CD8-positive, alpha-beta memory T cell (primary cell): ENCODE measurements around the gene LRP1B. TPM values are rescaled to one million over a fixed set of nuclear protein-coding genes. Genes with fewer than 3 reads are reported as not detected.
"Not testable (repeated sequence)": the region's sequence is repeated elsewhere in the genome, so short reads cannot be mapped to it uniquely, and the experiment has no call there.

Source experiments
- CTCF ChIA-PET: fragments of 350-600 bp; sonication (Branson Sonifier 250); formaldehyde crosslinking; loops from one replicate; lab custom pipeline; 2021; ENCODE audit warnings: antibody characterized with exemption; lab: Charles Lee
- POLR2A ChIA-PET: fragments of 350-600 bp; sonication (Branson Sonifier 250); formaldehyde crosslinking; loops from one replicate; lab custom pipeline; 2021; ENCODE audit warnings: antibody characterized with exemption; lab: Charles Lee
- DNase-seq, 5 donors: peaks; one replicate each; pipeline versions ENCODE4 v3.0.0 to v3.0.0-alpha.2; 2020 to 2022; ENCODE audit warnings: mixed read lengths in 1 of 5
- H3K27ac ChIP-seq: one replicate; pipeline ENCODE4 v1.7.0; 2013; ENCODE audit warnings: low read depth, mild to moderate bottlenecking, low read length, moderate library complexity
- H3K27me3 ChIP-seq: 2 replicates; pipeline ENCODE4 v1.7.0; 2013; ENCODE audit warnings: low read length, mild to moderate bottlenecking; ENCODE audit not compliant: insufficient read depth, poor library complexity, severe bottlenecking
- H3K36me3 ChIP-seq: 2 replicates; pipeline ENCODE4 v1.7.0; 2013; ENCODE audit warnings: mild to moderate bottlenecking, low read length, moderate library complexity; ENCODE audit not compliant: insufficient read depth
- H3K4me1 ChIP-seq: 2 replicates; pipeline ENCODE4 v1.7.0; 2013; ENCODE audit warnings: mild to moderate bottlenecking, low read length, moderate library complexity; ENCODE audit not compliant: insufficient read depth
- H3K4me3 ChIP-seq: 2 replicates; pipeline ENCODE4 v1.7.0; 2013; ENCODE audit warnings: mild to moderate bottlenecking, low read length
- H3K9me3 ChIP-seq: 2 replicates; pipeline ENCODE4 v1.7.0; 2013; ENCODE audit warnings: mild to moderate bottlenecking, low read length
- H3K27ac Mint-ChIP-seq, 8 donors: one replicate each; pipeline ENCODE4 v1.8.0; 2020 to 2021; ENCODE audit warnings: mixed read lengths in 8 of 8, mild to moderate bottlenecking in 6 of 8, inconsistent platforms in 3 of 8, moderate library complexity in 3 of 8
- H3K27me3 Mint-ChIP-seq, 2 donors: one replicate each; pipeline ENCODE4 v1.8.0; 2020 to 2021; ENCODE audit warnings: mixed read lengths in 2 of 2, mild to moderate bottlenecking in 1 of 2, moderate library complexity in 1 of 2
- H3K36me3 Mint-ChIP-seq, 3 donors: one replicate each; pipeline ENCODE4 v1.8.0; 2020 to 2021; ENCODE audit warnings: mixed read lengths in 3 of 3, inconsistent platforms in 1 of 3, mild to moderate bottlenecking in 1 of 3
- H3K4me1 Mint-ChIP-seq, 3 donors: one replicate each; pipeline ENCODE4 v1.8.0; 2020 to 2021; ENCODE audit warnings: mixed read lengths in 3 of 3, inconsistent platforms in 1 of 3, mild to moderate bottlenecking in 1 of 3
- H3K4me3 Mint-ChIP-seq, 7 donors: one replicate each; pipeline ENCODE4 v1.8.0; 2020 to 2021; ENCODE audit warnings: mixed read lengths in 7 of 7, mild to moderate bottlenecking in 6 of 7, moderate library complexity in 4 of 7, inconsistent platforms in 2 of 7
- H3K9me3 Mint-ChIP-seq, 5 donors: one replicate each; pipeline ENCODE4 v1.8.0; 2020 to 2022; ENCODE audit warnings: mixed read lengths in 5 of 5, mild to moderate bottlenecking in 3 of 5, moderate library complexity in 2 of 5, inconsistent platforms in 1 of 5
- polyA plus RNA-seq: library from polyadenylated mRNA; unstranded; fragments of 300-500 nt; fragmentation: Illumina TruSeq; gene quantifications from one replicate; pipeline ENCODE4 v1.2.3, GENCODE V29; 2021
- total RNA-seq, 2 experiments: library from RNA; stranded (reverse); gene quantifications; one replicate each; pipeline ENCODE4 v1.2.3, GENCODE V29; 2021

Gene LRP1B
- total and polyA plus RNA-seq, 3 experiments from 2014 or later: not detected

DNA sequence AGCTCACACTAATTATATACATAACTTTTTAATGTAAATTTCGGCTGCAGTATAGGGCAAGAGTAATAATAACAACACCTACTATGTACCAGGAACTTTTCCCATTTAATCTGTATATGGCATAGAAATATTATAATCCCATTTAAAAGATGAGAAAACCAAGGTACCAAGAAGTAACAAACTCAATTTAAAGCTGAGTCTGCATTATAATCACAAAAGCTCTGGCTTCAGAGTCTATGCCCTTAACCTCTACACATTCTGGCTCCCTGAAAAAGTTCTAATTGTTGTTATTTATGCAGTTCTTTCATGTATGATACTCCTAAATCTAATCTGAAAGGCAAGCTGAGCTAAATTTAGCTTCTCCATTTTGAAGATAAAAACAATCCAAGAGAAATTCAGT lies 1675.5 kb downstream of the LRP1B start:
- Histone ChIP-seq H3K9me3 (no peaks in the 10 kb centered on the region), H3K4me1 (no peaks in the 10 kb centered on the region), H3K4me3 (no peak overlapping the region), H3K27ac (no peak overlapping the region), H3K27me3 (no peaks in the 10 kb centered on the region), H3K36me3 (no peaks in the 10 kb centered on the region)
- no peak for DNase-seq
- H3K4me3 Mint-ChIP-seq: no peak overlapping the region
- ChIA-PET CTCF (no interaction called here), POLR2A (no interaction called here)
- H3K36me3 Mint-ChIP-seq: no peaks in the 10 kb centered on the region
- no peaks in the 10 kb centered on the region for H3K4me1 Mint-ChIP-seq
- H3K9me3 Mint-ChIP-seq: peaks cover 0 to 27% (median 4%) of the 10 kb centered on the region in 5 donors
- no peaks in the 10 kb centered on the region for H3K27me3 Mint-ChIP-seq
- H3K27ac Mint-ChIP-seq: no peak overlapping the region

DNA sequence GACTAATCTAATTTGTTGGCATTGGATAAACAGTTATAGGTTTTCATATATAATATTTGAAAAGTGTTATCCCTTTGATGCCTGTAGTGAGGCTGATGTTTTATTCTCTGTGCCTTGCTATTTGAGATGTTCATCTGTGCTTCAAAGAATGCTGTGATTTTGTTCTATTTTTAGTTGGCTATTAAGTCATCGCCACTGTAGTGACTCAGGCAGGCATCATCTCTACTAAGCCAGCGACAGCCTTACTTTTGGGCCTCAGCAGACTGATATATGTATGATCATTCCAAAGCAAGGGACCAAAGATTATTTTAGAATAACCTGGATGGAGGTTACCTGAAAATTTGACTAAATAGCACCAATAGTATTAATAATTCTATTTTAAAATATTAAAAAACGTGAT lies 1676.1 kb downstream of the LRP1B start:
- ChIA-PET CTCF (no interaction called here), POLR2A (no interaction called here)
- H3K4me1 Mint-ChIP-seq: no peaks in the 10 kb centered on the region
- Histone ChIP-seq H3K27me3 (no peaks in the 10 kb centered on the region), H3K36me3 (no peaks in the 10 kb centered on the region), H3K4me3 (no peak overlapping the region), H3K27ac (no peak overlapping the region), H3K9me3 (no peaks in the 10 kb centered on the region), H3K4me1 (no peaks in the 10 kb centered on the region)
- no peak overlapping the region for H3K4me3 Mint-ChIP-seq
- H3K36me3 Mint-ChIP-seq: no peaks in the 10 kb centered on the region
- H3K27ac Mint-ChIP-seq: no peak overlapping the region
- peaks cover 0 to 32% (median 4%) of the 10 kb centered on the region in 5 donors for H3K9me3 Mint-ChIP-seq
- H3K27me3 Mint-ChIP-seq: no peaks in the 10 kb centered on the region
- DNase-seq: no peak

DNA sequence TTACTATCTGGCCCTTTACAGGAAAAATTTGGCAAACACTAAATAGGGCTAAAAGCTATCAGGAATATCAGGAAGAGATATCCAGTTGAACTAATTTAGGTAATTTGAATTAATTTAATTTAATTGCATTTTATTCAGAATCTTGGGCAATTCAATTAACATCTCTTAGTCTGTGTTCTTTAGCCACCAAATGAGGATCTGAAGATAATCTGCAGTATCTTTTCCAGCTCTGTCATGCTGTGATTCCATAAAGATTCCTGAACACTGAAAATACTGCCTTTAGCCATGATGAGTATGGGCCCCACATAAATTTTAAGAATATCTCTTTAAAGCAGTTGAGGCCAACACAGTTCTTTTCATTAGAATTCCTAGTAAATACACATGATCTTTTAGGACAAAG lies 1679.5 kb downstream of the LRP1B start:
- Histone ChIP-seq H3K9me3 (no peaks in the 10 kb centered on the region), H3K4me3 (no peak overlapping the region), H3K27ac (no peak overlapping the region), H3K4me1 (no peaks in the 10 kb centered on the region), H3K36me3 (no peaks in the 10 kb centered on the region), H3K27me3 (no peaks in the 10 kb centered on the region)
- peaks cover 2 to 41% (median 6%) of the 10 kb centered on the region in 5 donors for H3K9me3 Mint-ChIP-seq
- no peak for DNase-seq
- ChIA-PET POLR2A (no interaction called here), CTCF (no interaction called here)
- no peak overlapping the region for H3K4me3 Mint-ChIP-seq
- H3K4me1 Mint-ChIP-seq: no peaks in the 10 kb centered on the region
- H3K27ac Mint-ChIP-seq: no peak overlapping the region
- no peaks in the 10 kb centered on the region for H3K27me3 Mint-ChIP-seq
- no peaks in the 10 kb centered on the region for H3K36me3 Mint-ChIP-seq

DNA sequence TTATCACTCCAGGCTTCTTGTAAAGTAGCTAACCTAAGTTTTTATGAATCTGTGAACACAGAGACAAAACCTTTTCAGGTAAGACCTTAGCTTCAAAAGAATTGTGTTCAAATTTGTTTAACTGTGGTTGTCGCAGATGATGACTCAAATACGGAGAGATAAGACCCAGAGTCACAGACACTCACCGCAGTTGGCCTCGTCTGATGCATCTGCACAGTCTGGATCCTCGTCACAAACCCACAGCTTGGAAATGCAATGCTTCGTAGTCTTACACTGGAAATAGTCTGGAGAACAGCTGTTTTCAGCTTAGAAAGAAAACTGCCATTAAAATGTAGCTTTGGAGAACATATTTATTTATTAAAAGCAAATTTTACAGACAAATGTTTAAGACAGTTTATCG lies 1688.5 kb downstream of the LRP1B start:
- Mint-ChIP-seq H3K9me3 (peaks cover 0 to 14% (median 8%) of the 10 kb centered on the region in 5 donors), H3K27ac (no peak overlapping the region), H3K36me3 (no peaks in the 10 kb centered on the region), H3K27me3 (no peaks in the 10 kb centered on the region), H3K4me1 (no peaks in the 10 kb centered on the region), H3K4me3 (no peak overlapping the region)
- Histone ChIP-seq H3K4me3 (no peak overlapping the region), H3K27ac (no peak overlapping the region), H3K36me3 (no peaks in the 10 kb centered on the region), H3K27me3 (no peaks in the 10 kb centered on the region), H3K4me1 (no peaks in the 10 kb centered on the region), H3K9me3 (no peaks in the 10 kb centered on the region)
- CTCF ChIA-PET: no interaction called here
- POLR2A ChIA-PET: no interaction called here
- DNase-seq: no peak

DNA sequence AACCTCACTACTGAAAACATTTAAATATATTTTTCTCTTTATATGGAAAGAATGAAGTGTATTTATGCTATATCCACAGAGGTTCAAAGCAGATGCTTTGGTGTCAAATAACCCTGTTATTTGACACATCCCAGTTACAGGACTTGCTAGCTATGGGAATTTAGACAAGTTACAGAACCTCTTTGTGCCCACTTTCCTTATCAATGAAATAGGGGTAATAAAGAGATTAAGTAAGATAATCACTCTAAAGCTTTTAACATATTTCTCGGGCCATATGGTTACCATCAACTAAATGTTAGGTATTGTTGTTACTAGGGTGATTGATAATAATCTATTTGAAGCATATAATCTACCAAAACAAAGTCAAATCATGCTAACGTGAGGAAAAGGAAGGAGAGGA lies 1690.0 kb downstream of the LRP1B start:
- no peak for DNase-seq
- H3K4me3 ChIP-seq: no peak overlapping the region
- no peak overlapping the region for H3K27ac ChIP-seq
- no peaks in the 10 kb centered on the region for H3K9me3 ChIP-seq
- no peaks in the 10 kb centered on the region for H3K36me3 ChIP-seq
- ChIA-PET CTCF (no interaction called here), POLR2A (no interaction called here)
- no peaks in the 10 kb centered on the region for H3K27me3 ChIP-seq
- H3K4me1 Mint-ChIP-seq: no peaks in the 10 kb centered on the region
- no peaks in the 10 kb centered on the region for H3K36me3 Mint-ChIP-seq
- H3K4me3 Mint-ChIP-seq: no peak overlapping the region
- H3K27me3 Mint-ChIP-seq: no peaks in the 10 kb centered on the region
- H3K27ac Mint-ChIP-seq: no peak overlapping the region
- no peaks in the 10 kb centered on the region for H3K4me1 ChIP-seq
- H3K9me3 Mint-ChIP-seq: peaks cover 4 to 23% (median 6%) of the 10 kb centered on the region in 5 donors

DNA sequence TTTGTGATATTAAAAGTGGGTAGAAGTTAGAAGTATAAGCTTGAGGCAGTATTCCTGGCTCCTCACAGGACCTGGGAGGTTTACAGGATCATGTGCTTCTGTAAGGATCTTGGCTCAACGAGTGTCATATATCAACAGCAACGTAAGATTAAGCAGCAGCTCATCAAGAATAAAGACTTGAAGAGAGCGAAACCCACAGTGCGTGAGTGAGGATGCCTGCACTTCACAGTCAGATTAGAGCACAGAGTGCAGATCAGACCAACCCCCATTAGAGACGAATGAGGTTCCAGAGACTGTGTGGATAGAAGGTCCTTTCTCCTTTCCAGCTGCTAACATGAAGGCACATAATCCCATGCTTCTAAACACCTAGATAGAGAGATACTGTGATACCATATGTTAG lies 1693.9 kb downstream of the LRP1B start:
- Histone ChIP-seq H3K4me3 (no peak overlapping the region), H3K36me3 (no peaks in the 10 kb centered on the region), H3K27me3 (no peaks in the 10 kb centered on the region), H3K4me1 (no peaks in the 10 kb centered on the region), H3K27ac (no peak overlapping the region), H3K9me3 (no peaks in the 10 kb centered on the region)
- Mint-ChIP-seq H3K4me3 (no peak overlapping the region), H3K4me1 (no peaks in the 10 kb centered on the region), H3K27me3 (no peaks in the 10 kb centered on the region), H3K36me3 (no peaks in the 10 kb centered on the region), H3K9me3 (peaks cover 9 to 33% (median 13%) of the 10 kb centered on the region in 5 donors), H3K27ac (no peak overlapping the region)
- POLR2A ChIA-PET: no interaction called here
- CTCF ChIA-PET: no interaction called here
- DNase-seq: no peak

DNA sequence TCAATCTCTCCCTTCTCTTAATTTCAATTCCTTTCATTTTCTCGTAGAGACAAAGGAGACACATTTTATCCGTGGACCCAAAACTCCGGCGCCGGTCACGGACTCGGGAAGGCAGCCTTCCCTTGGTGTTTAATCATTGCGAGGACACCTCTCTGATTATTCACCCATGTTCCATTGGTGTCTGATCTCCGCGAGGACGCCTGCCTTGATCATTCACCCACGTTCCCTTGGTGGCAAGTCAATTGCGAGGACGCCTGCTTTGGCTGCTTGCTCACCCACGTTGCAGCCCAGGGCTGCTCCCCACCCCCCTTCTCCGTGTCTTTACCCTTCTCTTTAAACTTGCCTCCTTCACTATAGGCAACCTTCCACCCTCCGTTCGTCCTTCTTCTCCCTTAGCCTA lies 1703.8 kb downstream of the LRP1B start:
- H3K27ac Mint-ChIP-seq, POLR2A ChIA-PET, H3K4me3 Mint-ChIP-seq, H3K4me1 ChIP-seq, H3K27me3 ChIP-seq, H3K4me1 Mint-ChIP-seq, H3K36me3 Mint-ChIP-seq, H3K27me3 Mint-ChIP-seq, H3K36me3 ChIP-seq, H3K4me3 ChIP-seq, H3K27ac ChIP-seq, CTCF ChIA-PET, DNase-seq, H3K9me3 ChIP-seq: not testable (repeated sequence)
- peaks cover 8 to 19% (median 11%) of the 10 kb centered on the region in 5 donors for H3K9me3 Mint-ChIP-seq

DNA sequence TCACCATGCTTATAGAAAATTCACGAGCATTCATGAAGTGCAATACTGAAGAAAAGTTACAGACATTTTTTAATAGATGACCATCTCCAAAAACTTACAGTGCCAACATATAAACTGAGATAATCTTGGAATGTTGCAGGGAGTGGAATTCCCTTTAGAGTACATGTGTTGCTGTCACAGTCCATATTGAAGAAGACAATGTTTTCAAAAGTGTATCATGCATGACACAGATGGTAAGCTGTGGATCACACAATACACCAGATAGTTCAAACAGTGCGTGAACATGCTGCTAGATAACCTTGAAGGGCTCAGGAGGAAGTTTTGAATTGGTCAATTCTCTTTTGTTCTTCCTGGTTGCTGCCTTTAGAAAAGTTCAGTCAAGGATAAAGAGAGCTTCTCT lies 1706.3 kb downstream of the LRP1B start:
- H3K9me3 ChIP-seq: no peaks in the 10 kb centered on the region
- H3K4me3 Mint-ChIP-seq: no peak overlapping the region
- no peaks in the 10 kb centered on the region for H3K27me3 Mint-ChIP-seq
- no peaks in the 10 kb centered on the region for H3K4me1 ChIP-seq
- H3K4me3 ChIP-seq: no peak overlapping the region
- ChIA-PET POLR2A (no interaction called here), CTCF (no interaction called here)
- no peak overlapping the region for H3K27ac ChIP-seq
- no peak for DNase-seq
- H3K36me3 ChIP-seq: no peaks in the 10 kb centered on the region
- H3K9me3 Mint-ChIP-seq: peaks cover 10 to 24% (median 12%) of the 10 kb centered on the region in 5 donors
- no peak overlapping the region for H3K27ac Mint-ChIP-seq
- no peaks in the 10 kb centered on the region for H3K4me1 Mint-ChIP-seq
- no peaks in the 10 kb centered on the region for H3K36me3 Mint-ChIP-seq
- no peaks in the 10 kb centered on the region for H3K27me3 ChIP-seq

DNA sequence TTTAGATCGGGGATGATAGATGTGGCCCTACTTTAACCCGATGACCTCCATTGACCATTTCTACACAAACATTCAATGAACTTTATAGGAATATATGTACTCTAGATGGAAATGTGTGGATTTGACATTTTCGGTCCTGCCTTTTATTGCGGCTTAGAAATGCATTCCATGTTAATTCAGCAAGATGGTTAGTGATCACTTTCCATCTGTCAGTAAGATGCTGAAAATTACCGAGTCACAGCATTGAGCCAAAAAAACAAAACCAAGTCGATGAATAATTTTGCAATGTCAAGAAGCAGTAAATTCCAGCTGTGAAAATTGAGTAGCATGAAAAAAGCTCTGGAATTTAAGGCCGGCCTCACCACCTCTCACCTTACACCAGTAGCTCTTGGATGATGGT lies 1708.1 kb downstream of the LRP1B start:
- Mint-ChIP-seq H3K27ac (no peak overlapping the region), H3K36me3 (no peaks in the 10 kb centered on the region), H3K4me3 (no peak overlapping the region), H3K9me3 (peaks cover 7 to 24% (median 18%) of the 10 kb centered on the region in 5 donors), H3K27me3 (no peaks in the 10 kb centered on the region), H3K4me1 (no peaks in the 10 kb centered on the region)
- DNase-seq: no peak
- ChIA-PET POLR2A (no interaction called here), CTCF (no interaction called here)
- Histone ChIP-seq H3K4me1 (no peaks in the 10 kb centered on the region), H3K36me3 (no peaks in the 10 kb centered on the region), H3K4me3 (no peak overlapping the region), H3K27me3 (no peaks in the 10 kb centered on the region), H3K9me3 (no peaks in the 10 kb centered on the region), H3K27ac (no peak overlapping the region)
